Lung (tissue), 12 donors: ENCODE data around the gene KLHDC9. TPM values are rescaled to one million over a fixed set of nuclear protein-coding genes. Genes with fewer than 3 reads are reported as not detected.

Experiments used
- ATAC-seq: fragments of 200-7000 bp; cut with Tn5 transposase; one replicate; pipeline ENCODE4 v1.9.1; 2020; ENCODE audit warnings: moderate number of reproducible peaks; ENCODE audit not compliant: insufficient read depth, low FRiP score
- DNase-seq, 3 donors: peaks; one replicate each; pipeline ENCODE4 v3.0.0-alpha.2; 2013 to 2017
- H3K27ac ChIP-seq, 2 donors: one replicate each; pipeline ENCODE4 v1.5.1; 2013; ENCODE audit warnings: mild to moderate bottlenecking in 2 of 2, moderate library complexity in 2 of 2, control low read depth in 1 of 2, inconsistent platforms in 1 of 2, low read depth in 1 of 2, low read length in 1 of 2
- H3K27me3 ChIP-seq, 3 donors: one replicate each; pipeline ENCODE4 v1.5.1; 2013; ENCODE audit warnings: low read length in 2 of 3; ENCODE audit not compliant: control insufficient read depth in 3 of 3, insufficient read depth in 3 of 3
- H3K36me3 ChIP-seq, 4 donors: one replicate each; pipeline ENCODE4 v1.5.1; 2013; ENCODE audit warnings: low read length in 4 of 4, mild to moderate bottlenecking in 1 of 4, moderate library complexity in 1 of 4; ENCODE audit not compliant: control insufficient read depth in 4 of 4, insufficient read depth in 4 of 4
- H3K4me1 ChIP-seq, 5 donors: one replicate each; pipeline ENCODE4 v1.5.1; 2013; ENCODE audit warnings: low read length in 5 of 5, mild to moderate bottlenecking in 2 of 5, moderate library complexity in 1 of 5; ENCODE audit not compliant: control insufficient read depth in 5 of 5, insufficient read depth in 5 of 5
- H3K4me3 ChIP-seq: one replicate; pipeline ENCODE4 v1.5.1; 2013; ENCODE audit warnings: mild to moderate bottlenecking, control low read depth, moderate library complexity
- H3K9ac ChIP-seq, 2 donors: one replicate each; pipeline ENCODE4 v1.5.1; 2013; ENCODE audit warnings: low read length in 2 of 2, control low read depth in 1 of 2; ENCODE audit not compliant: insufficient read depth in 1 of 2
- H3K9me3 ChIP-seq, 4 donors: one replicate each; pipeline ENCODE4 v1.5.1; 2013; ENCODE audit warnings: low read length in 3 of 4, mild to moderate bottlenecking in 1 of 4, moderate library complexity in 1 of 4; ENCODE audit not compliant: control insufficient read depth in 4 of 4, insufficient read depth in 3 of 4
- CTCF ChIP-seq: IDR thresholded peaks from 2 replicates; pipeline ENCODE4 v1.5.1; 2012; ENCODE audit warnings: mild to moderate bottlenecking; ENCODE audit errors: control extremely low read depth, extremely low read depth
- WGBS, 2 donors: extraction: QIAGEN DNeasy Blood & Tissue Kit; methylation state at CpG; one replicate each; pipeline ENCODE4 v1.1.7; 2013; 5-methylcytosine and 5-hydroxymethylcytosine counted together
- polyA plus RNA-seq, 2 donors: library from polyadenylated mRNA; stranded (reverse); fragments of 200-250 nt; gene quantifications; one replicate each; pipeline ENCODE4 v1.2.1, GENCODE V29; 2013
- total RNA-seq, 2 donors: library from RNA; depleted of rRNA in 1 of 2; stranded (reverse); fragments of >200 nt in 1 of 2; gene quantifications; one replicate each; pipeline ENCODE4 v1.2.1, GENCODE V29; 2014 to 2021
- donor health status: control.
- donor health status: control.
- donor health status: Bipolar disorder and iron deficiency.
- donor health status: healthy.
- donor health status: DM: yes; HTN: yes; CAD: no.

KLHDC9 gene
- total and polyA plus RNA-seq, 4 donors, result 5.8 to 13.0 (median 7.8) TPM

GRCh38 chr1:161051219-161051618 is 46.9 kb upstream of the KLHDC9 start:
- DNase-seq (no peak), ATAC-seq (no peak)
- Histone ChIP-seq H3K9ac (no peak overlapping the region), H3K9me3 (peaks cover 0 to 9% (median 3%) of the 10 kb centered on the region in 4 donors), H3K27me3 (peaks cover 0 to 3% (median 0%) of the 10 kb centered on the region in 3 donors), H3K27ac (no peak overlapping the region), H3K4me3 (no peak overlapping the region), H3K4me1 (peaks cover 0 to 3% (median 0%) of the 10 kb centered on the region in 5 donors), H3K36me3 (peaks cover 0 to 19% (median 0%) of the 10 kb centered on the region in 4 donors)
- TF ChIP-seq CTCF, result no peak
- 95 to 97% methylated on average over 10 of the region's 10 CpGs for WGBS, 2 donors

- H3K27me3 ChIP-seq, result peaks cover 0 to 3% (median 0%) of the 10 kb centered on the region in 3 donors
- ATAC-seq (no peak), DNase-seq (no peak)
- H3K4me1 ChIP-seq, result no peaks in the 10 kb centered on the region
- H3K9me3 ChIP-seq, result peaks cover 0 to 5% (median 0%) of the 10 kb centered on the region in 4 donors
- peaks cover 0 to 16% (median 0%) of the 10 kb centered on the region in 4 donors for H3K36me3 ChIP-seq
- H3K4me3 ChIP-seq, result no peak overlapping the region
- WGBS, 2 donors, result 82 to 84% methylated on average over 3 of the region's 3 CpGs
- H3K9ac ChIP-seq, result no peak overlapping the region
- TF ChIP-seq CTCF, result no peak
- no peak overlapping the region for H3K27ac ChIP-seq
Observed at GRCh38 chr1:161052899-161053298, 45.3 kb upstream of the KLHDC9 start.

- Histone ChIP-seq H3K9ac (no peak overlapping the region), H3K27ac (no peak overlapping the region), H3K4me3 (no peak overlapping the region), H3K9me3 (no peaks in the 10 kb centered on the region), H3K27me3 (peaks cover 0 to 3% (median 0%) of the 10 kb centered on the region in 3 donors), H3K36me3 (peaks cover 0 to 15% (median 0%) of the 10 kb centered on the region in 4 donors), H3K4me1 (no peaks in the 10 kb centered on the region)
- DNase-seq (no peak), ATAC-seq (no peak)
- TF ChIP-seq CTCF, result no peak
- WGBS, 2 donors, result 89 to 92% methylated on average over 4 of the region's 4 CpGs
Observed at GRCh38 chr1:161054232-161054631, 43.9 kb upstream of the KLHDC9 start.

- DNase-seq (no peak), ATAC-seq (no peak)
- H3K9ac ChIP-seq, result no peak overlapping the region
- no peak overlapping the region for H3K27ac ChIP-seq
- no peaks in the 10 kb centered on the region for H3K4me1 ChIP-seq
- TF ChIP-seq CTCF, result no peak
- H3K27me3 ChIP-seq, result peaks cover 0 to 3% (median 0%) of the 10 kb centered on the region in 3 donors
- peaks cover 0 to 14% (median 0%) of the 10 kb centered on the region in 4 donors for H3K36me3 ChIP-seq
- no peak overlapping the region for H3K4me3 ChIP-seq
- WGBS, 2 donors, result 86 to 87% methylated on average over 7 of the region's 7 CpGs
- no peaks in the 10 kb centered on the region for H3K9me3 ChIP-seq
Observed at GRCh38 chr1:161054805-161055204, 43.4 kb upstream of the KLHDC9 start.
